Panc1 (cell line): ENCODE data around the gene ABCC3. TPM values are rescaled to one million over a fixed set of nuclear protein-coding genes. Genes with fewer than 3 reads are reported as not detected.

ENCODE experiments used
- ATAC-seq: fragments of 200-7000 bp; cut with Tn5 transposase; 2 replicates; pipeline ENCODE4 v1.9.1; 2020; ENCODE audit warnings: mild to moderate bottlenecking, moderate library complexity
- BruUV-seq: library from RNA; stranded (reverse); fragments of 400-500 nt; replicated peaks from 2 replicates; lab custom pipeline; 2021; lab: Mats Ljungman, UMichigan
- CTCF ChIA-PET: fragments of 300-600 bp; sonication (Branson Sonifier 250); formaldehyde crosslinking; loops from one replicate; lab custom pipeline; 2022; ENCODE audit warnings: antibody characterized with exemption; lab: Charles Lee
- POLR2A ChIA-PET: fragments of 300-600 bp; sonication (Branson Sonifier 250); formaldehyde crosslinking; loops from one replicate; lab custom pipeline; 2022; ENCODE audit warnings: antibody characterized with exemption; lab: Charles Lee
- DNase-seq: peaks from one replicate; pipeline ENCODE4 v3.0.0-alpha.2; 2010; ENCODE audit warnings: low read depth, low spot score
- H3K27ac ChIP-seq: 2 replicates; pipeline ENCODE4 v1.5.1; 2011; ENCODE audit warnings: mild to moderate bottlenecking, low read length, inconsistent platforms
- H3K27me3 ChIP-seq: fragments of 200-500 bp; sonication (Bioruptor generic); 2 replicates; pipeline ENCODE4 v1.6.0; 2014; ENCODE audit warnings: low read length, inconsistent platforms; ENCODE audit not compliant: control insufficient read depth, insufficient read depth
- H3K36me3 ChIP-seq: fragments of 200-500 bp; sonication (Bioruptor generic); 2 replicates; pipeline ENCODE4 v1.5.1; 2014; ENCODE audit warnings: inconsistent platforms, mild to moderate bottlenecking, low read length, moderate library complexity; ENCODE audit not compliant: control insufficient read depth, insufficient read depth
- H3K4me1 ChIP-seq: 2 replicates; pipeline ENCODE4 v1.5.1; 2011; ENCODE audit warnings: inconsistent platforms, mild to moderate bottlenecking, low read length, moderate library complexity; ENCODE audit not compliant: control insufficient read depth, insufficient read depth
- H3K4me3 ChIP-seq, 2 experiments: 2 replicates each; pipeline ENCODE4 v1.5.1; 2011 to 2012; ENCODE audit warnings: low read depth in 2 of 2, low read length in 2 of 2, mild to moderate bottlenecking in 2 of 2, inconsistent platforms in 1 of 2, moderate library complexity in 1 of 2
- H3K9me3 ChIP-seq: fragments of 200-500 bp; sonication (Bioruptor generic); 2 replicates; pipeline ENCODE4 v1.5.1; 2014; ENCODE audit warnings: low read depth, mild to moderate bottlenecking, inconsistent platforms, low read length, moderate library complexity; ENCODE audit not compliant: control insufficient read depth, insufficient read depth
- POLR2AphosphoS5 ChIP-seq: IDR thresholded peaks from 2 replicates; pipeline ENCODE4 v1.6.1; 2012; ENCODE audit warnings: mild to moderate bottlenecking, low read depth, low read length, moderate library complexity
- SIN3A ChIP-seq: IDR thresholded peaks from 2 replicates; pipeline ENCODE4 v1.6.1; 2012; ENCODE audit warnings: low read depth, mild to moderate bottlenecking, low read length, moderate library complexity, borderline replicate concordance; ENCODE audit not compliant: insufficient read depth
- TCF7L2 ChIP-seq: IDR thresholded peaks from 2 replicates; pipeline ENCODE4 v1.6.1; 2011; ENCODE audit warnings: mild to moderate bottlenecking, low read depth, low read length, inconsistent platforms
- in situ Hi-C: cut with HindIII; loops from 2 replicates; pipeline ENCODE4 v1.10.0; 2016; ENCODE audit warnings: low sequenced_read_pairs, low pct_unique_long_range_greater_than_20kb
- intact Hi-C: fragments of 100-400 bp; cut with micrococcal nuclease; formaldehyde crosslinking; loops from one replicate; pipeline ENCODE4 v1.10.0; 2022; ENCODE audit not compliant: unreplicated experiment
- total RNA-seq: library from RNA; stranded (reverse); gene quantifications from one replicate; pipeline ENCODE4 v1.2.1, GENCODE V29; 2021; ENCODE audit not compliant: unreplicated experiment
- TF ChIP-seq, protein P1 (sequence below), 2 experiments: IDR thresholded peaks; 2 replicates each; pipeline ENCODE4 v1.6.1; 2011 to 2012; ENCODE audit warnings: low read depth in 2 of 2, control low read depth in 1 of 2, low read length in 1 of 2, mild to moderate bottlenecking in 1 of 2, moderate library complexity in 1 of 2; ENCODE audit not compliant: insufficient read depth in 1 of 2
- TF ChIP-seq, protein P2 (sequence below): fragments of 450-650 bp; IDR thresholded peaks from 2 replicates; pipeline ENCODE4 v1.5.1; 2017; ENCODE audit warnings: mild to moderate bottlenecking

ABCC3 gene
- total RNA-seq, 1 experiment from 2014 or later: 128 TPM

DNA sequence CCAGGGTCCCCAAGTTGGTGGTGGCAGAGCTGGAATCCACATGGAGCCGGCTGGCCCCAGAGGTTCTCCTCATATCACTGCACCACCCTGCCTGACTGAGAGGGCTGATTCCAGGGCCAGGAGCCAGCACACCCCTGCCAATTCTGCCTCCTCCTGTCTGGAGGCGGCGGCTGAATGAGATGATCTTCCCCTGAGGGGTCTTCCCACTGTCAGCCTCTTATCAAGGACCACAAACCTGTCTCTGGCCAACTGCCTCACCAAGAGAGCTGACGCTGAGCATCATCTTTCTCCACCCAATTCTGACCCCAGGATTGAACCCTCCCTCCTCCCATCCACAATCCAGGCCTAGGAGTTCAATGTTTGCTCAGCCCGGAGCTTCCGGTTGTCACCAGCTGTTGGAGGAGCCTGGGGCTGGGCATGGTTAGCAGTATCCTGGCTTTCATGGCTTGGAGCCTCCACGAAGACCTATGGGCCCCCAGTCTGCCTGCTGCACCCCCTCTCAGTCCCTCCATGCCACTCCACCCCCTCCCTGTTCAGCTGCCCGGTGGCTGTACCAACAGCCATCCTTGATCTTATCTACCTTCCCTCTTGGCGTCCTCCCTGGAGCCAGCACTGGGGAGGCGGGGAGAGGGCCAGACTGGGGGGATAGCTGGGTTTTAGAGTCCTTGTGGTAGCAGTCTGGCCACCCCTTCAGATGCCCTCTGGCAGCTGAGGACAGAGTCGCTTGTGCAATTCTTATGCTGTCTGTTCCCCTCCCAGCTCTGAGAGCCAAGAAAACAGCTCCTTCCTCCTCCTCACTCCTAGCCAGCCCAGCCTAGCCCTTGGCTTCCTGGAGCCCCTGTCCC is 25.6 kb downstream of the ABCC3 start:
- ChIA-PET CTCF (interaction anchor here (0.9 to 1.5 kb wide), 2 partner anchors 22 to 35 kb away, joined by 4 to 5 read pairs; no protein-coding TSS in a partner anchor), POLR2A (interaction anchor here (0.6 to 1.4 kb wide), 3 partner anchors 23 to 287 kb away, joined by 3 to 17 read pairs (median 3); partner anchors contain the start of genes EME1 and MRPL27)
- H3K36me3 ChIP-seq: no peaks in the 10 kb centered on the region
- TF ChIP-seq TCF7L2: no peak
- TF ChIP-seq POLR2AphosphoS5: no peak; the same call in 1 of the 2 replicates
- no peak for TF ChIP-seq SIN3A
- TF ChIP-seq, protein P1, sequence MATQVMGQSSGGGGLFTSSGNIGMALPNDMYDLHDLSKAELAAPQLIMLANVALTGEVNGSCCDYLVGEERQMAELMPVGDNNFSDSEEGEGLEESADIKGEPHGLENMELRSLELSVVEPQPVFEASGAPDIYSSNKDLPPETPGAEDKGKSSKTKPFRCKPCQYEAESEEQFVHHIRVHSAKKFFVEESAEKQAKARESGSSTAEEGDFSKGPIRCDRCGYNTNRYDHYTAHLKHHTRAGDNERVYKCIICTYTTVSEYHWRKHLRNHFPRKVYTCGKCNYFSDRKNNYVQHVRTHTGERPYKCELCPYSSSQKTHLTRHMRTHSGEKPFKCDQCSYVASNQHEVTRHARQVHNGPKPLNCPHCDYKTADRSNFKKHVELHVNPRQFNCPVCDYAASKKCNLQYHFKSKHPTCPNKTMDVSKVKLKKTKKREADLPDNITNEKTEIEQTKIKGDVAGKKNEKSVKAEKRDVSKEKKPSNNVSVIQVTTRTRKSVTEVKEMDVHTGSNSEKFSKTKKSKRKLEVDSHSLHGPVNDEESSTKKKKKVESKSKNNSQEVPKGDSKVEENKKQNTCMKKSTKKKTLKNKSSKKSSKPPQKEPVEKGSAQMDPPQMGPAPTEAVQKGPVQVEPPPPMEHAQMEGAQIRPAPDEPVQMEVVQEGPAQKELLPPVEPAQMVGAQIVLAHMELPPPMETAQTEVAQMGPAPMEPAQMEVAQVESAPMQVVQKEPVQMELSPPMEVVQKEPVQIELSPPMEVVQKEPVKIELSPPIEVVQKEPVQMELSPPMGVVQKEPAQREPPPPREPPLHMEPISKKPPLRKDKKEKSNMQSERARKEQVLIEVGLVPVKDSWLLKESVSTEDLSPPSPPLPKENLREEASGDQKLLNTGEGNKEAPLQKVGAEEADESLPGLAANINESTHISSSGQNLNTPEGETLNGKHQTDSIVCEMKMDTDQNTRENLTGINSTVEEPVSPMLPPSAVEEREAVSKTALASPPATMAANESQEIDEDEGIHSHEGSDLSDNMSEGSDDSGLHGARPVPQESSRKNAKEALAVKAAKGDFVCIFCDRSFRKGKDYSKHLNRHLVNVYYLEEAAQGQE (IDR thresholded peaks at IDR 0.05; ENCODE audit: insufficient read depth in 1 of 2, low read depth in 2 of 2, low read length in 1 of 2): no peak
- TF ChIP-seq, protein P2, sequence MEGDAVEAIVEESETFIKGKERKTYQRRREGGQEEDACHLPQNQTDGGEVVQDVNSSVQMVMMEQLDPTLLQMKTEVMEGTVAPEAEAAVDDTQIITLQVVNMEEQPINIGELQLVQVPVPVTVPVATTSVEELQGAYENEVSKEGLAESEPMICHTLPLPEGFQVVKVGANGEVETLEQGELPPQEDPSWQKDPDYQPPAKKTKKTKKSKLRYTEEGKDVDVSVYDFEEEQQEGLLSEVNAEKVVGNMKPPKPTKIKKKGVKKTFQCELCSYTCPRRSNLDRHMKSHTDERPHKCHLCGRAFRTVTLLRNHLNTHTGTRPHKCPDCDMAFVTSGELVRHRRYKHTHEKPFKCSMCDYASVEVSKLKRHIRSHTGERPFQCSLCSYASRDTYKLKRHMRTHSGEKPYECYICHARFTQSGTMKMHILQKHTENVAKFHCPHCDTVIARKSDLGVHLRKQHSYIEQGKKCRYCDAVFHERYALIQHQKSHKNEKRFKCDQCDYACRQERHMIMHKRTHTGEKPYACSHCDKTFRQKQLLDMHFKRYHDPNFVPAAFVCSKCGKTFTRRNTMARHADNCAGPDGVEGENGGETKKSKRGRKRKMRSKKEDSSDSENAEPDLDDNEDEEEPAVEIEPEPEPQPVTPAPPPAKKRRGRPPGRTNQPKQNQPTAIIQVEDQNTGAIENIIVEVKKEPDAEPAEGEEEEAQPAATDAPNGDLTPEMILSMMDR: no peak
- no peaks in the 10 kb centered on the region for H3K27me3 ChIP-seq
- BruUV-seq: no TSS peak
- intact Hi-C loops (no loop called here), in situ Hi-C loops (no loop called here)
- no peak overlapping the region for H3K4me3 ChIP-seq
- H3K27ac ChIP-seq: peak overlapping the region; percentile 85
- H3K9me3 ChIP-seq: no peaks in the 10 kb centered on the region
- DNase-seq: no peak
- peaks cover 59% of the 10 kb centered on the region for H3K4me1 ChIP-seq
- ATAC-seq: peak; percentile 13; the same call in 1 of the 2 replicates

DNA sequence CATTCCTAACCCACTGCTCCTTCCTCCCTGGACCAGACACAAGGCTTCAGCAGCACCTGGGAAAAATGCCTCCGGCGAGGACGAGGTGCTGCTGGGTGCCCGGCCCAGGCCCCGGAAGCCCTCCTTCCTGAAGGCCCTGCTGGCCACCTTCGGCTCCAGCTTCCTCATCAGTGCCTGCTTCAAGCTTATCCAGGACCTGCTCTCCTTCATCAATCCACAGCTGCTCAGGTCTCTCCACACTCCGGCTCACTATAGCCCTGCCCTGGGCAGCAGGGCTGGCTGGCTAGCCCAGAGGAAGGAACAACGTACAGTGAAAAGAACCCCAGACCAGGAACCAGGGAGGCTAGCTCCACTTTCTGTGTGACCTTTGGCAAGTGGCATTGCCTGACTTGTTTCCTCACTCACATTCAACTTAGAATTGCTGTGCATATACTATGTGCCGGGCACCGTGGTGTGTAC is 26.2 kb downstream of the ABCC3 start:
- Histone ChIP-seq H3K9me3 (no peaks in the 10 kb centered on the region), H3K27ac (peak overlapping the region; percentile 85), H3K4me3 (no peak overlapping the region), H3K27me3 (no peaks in the 10 kb centered on the region), H3K36me3 (no peaks in the 10 kb centered on the region), H3K4me1 (peaks cover 59% of the 10 kb centered on the region)
- no TSS peak for BruUV-seq
- DNase-seq (no peak), ATAC-seq (peak; percentile 6; the same call in 1 of the 2 replicates)
- CTCF ChIA-PET: interaction anchor here (0.6 to 1.5 kb wide), 5 partner anchors 22 to 44 kb away, joined by 4 to 8 read pairs (median 5); no protein-coding TSS in a partner anchor
- intact Hi-C loops (no loop called here), in situ Hi-C loops (no loop called here)
- POLR2A ChIA-PET: interaction anchor here (0.5 to 1.4 kb wide), 4 partner anchors 24 to 288 kb away, joined by 3 to 17 read pairs (median 3); partner anchors contain the start of genes EME1 and MRPL27
- TF ChIP-seq TCF7L2: no peak
- no peak; the same call in 1 of the 2 replicates for TF ChIP-seq POLR2AphosphoS5
- TF ChIP-seq, protein P2: no peak
- TF ChIP-seq SIN3A: no peak
- TF ChIP-seq, protein P1 (IDR thresholded peaks at IDR 0.05; ENCODE audit: insufficient read depth in 1 of 2, low read depth in 2 of 2, low read length in 1 of 2): no peak
